Measurements from ENCODE around the gene HSPBAP1. TPM values are rescaled to one million over a fixed set of nuclear protein-coding genes. Genes with fewer than 3 reads are reported as not detected.
"Not testable (repeated sequence)": the region's sequence is repeated elsewhere in the genome, so short reads cannot be mapped to it uniquely, and the experiment has no call there.

The HSPBAP1 gene
- total RNA-seq, 1 experiment from 2014 or later = 8.9 TPM

DNA sequence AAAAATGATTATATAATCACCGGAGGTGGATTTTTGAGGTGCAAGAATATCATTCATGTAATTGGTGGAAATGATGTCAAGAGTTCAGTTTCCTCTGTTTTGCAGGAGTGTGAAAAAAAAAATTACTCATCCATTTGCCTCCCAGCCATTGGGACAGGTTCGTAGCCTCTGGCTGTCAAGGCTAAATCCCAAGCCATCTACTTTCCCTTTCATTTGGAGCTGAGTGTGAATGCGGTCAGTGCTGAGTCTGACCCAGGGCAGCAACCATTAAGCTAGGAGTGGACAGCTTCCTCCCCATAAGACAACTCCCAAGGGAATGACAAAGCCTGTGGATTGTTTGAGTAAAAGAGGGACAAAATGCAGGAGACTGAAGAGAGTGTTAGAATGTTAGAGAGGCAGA, 79.4 kb downstream of the HSPBAP1 start:
- intact Hi-C loops (cut with micrococcal nuclease; ENCODE audit: unreplicated experiment) = no loop called here

DNA sequence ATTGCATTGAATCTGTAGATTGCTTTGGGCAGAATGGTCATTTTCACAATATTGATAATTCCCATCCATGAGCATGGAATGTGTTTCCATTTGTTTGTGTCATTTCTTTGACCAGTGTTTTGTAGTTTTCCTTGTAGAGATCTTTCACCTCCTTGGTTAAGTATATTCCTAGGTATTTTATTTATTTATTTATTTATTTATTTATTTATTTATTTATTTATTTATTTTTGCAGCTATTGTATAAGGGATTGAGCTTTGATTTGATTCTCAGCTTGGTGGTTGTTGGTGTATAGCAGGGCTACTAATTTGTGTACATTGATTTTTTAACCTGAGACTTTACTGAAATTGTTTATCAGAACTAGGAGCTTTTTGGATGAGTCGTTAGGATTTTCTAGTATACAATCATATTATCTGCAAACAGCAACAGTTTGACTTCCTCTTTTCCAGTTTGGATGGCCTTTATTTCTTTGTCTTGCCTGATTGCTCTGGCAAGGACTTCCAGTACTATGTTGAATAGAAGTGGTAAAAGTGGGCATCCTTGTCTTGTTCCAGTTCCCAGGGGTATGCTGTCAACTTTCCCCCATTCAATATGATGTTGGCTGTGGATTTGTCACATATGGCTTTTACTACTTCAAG, 82.9 kb downstream of the HSPBAP1 start:
- H3K36me3 Mint-ChIP-seq (ENCODE audit: insufficient read depth, unreplicated experiment) = peaks cover 25% of the 10 kb centered on the region
- not testable (repeated sequence) for BruUV-seq (replicated peaks)

More for the DNA sequence above, 79.4 kb downstream of the HSPBAP1 start:
- TF ChIP-seq, protein P1, sequence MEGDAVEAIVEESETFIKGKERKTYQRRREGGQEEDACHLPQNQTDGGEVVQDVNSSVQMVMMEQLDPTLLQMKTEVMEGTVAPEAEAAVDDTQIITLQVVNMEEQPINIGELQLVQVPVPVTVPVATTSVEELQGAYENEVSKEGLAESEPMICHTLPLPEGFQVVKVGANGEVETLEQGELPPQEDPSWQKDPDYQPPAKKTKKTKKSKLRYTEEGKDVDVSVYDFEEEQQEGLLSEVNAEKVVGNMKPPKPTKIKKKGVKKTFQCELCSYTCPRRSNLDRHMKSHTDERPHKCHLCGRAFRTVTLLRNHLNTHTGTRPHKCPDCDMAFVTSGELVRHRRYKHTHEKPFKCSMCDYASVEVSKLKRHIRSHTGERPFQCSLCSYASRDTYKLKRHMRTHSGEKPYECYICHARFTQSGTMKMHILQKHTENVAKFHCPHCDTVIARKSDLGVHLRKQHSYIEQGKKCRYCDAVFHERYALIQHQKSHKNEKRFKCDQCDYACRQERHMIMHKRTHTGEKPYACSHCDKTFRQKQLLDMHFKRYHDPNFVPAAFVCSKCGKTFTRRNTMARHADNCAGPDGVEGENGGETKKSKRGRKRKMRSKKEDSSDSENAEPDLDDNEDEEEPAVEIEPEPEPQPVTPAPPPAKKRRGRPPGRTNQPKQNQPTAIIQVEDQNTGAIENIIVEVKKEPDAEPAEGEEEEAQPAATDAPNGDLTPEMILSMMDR (IDR thresholded peaks at IDR 0.05; ENCODE audit: unreplicated experiment) = no peak
- H3K36me3 Mint-ChIP-seq (ENCODE audit: insufficient read depth, unreplicated experiment) = peaks cover 21% of the 10 kb centered on the region
- no peak for DNase-seq
- BruUV-seq (replicated peaks) = no TSS peak
- CTCF ChIA-PET = no interaction called here
- H3K27ac Mint-ChIP-seq (ENCODE audit: unreplicated experiment) = no peak overlapping the region
- no peak overlapping the region for H3K4me3 Mint-ChIP-seq (ENCODE audit: low read depth, unreplicated experiment)
- no peaks in the 10 kb centered on the region for H3K4me1 Mint-ChIP-seq (ENCODE audit: low read depth, unreplicated experiment)
- H3K27me3 Mint-ChIP-seq (ENCODE audit: unreplicated experiment) = no peaks in the 10 kb centered on the region
- H3K9me3 Mint-ChIP-seq (ENCODE audit: low read depth, unreplicated experiment) = no peaks in the 10 kb centered on the region

DNA sequence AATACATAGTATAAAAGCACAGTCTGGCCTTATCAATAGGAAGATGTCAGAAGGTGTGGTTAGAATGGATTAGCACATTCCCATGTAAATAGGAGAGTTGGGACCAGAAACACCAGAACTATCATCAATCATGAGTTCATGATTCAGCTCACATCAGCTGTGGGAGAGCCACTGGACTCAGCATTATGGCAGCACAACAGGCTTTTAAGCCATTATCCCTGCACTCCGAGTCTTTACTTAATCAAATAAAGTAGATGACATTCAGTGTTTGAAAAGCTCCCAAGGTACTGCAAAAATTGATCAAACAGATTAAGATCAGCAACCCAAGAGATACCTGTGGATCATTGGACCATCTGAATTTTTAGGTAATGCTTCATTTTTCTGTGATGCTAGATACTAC, 88.3 kb downstream of the HSPBAP1 start:
- H3K27me3 Mint-ChIP-seq (ENCODE audit: unreplicated experiment) = no peaks in the 10 kb centered on the region
- no peaks in the 10 kb centered on the region for H3K4me1 Mint-ChIP-seq (ENCODE audit: low read depth, unreplicated experiment)
- H3K36me3 Mint-ChIP-seq (ENCODE audit: insufficient read depth, unreplicated experiment) = peaks cover 28% of the 10 kb centered on the region
- H3K27ac Mint-ChIP-seq (ENCODE audit: unreplicated experiment) = no peak overlapping the region
- intact Hi-C loops (cut with micrococcal nuclease; ENCODE audit: unreplicated experiment) = no loop called here
- H3K4me3 Mint-ChIP-seq (ENCODE audit: low read depth, unreplicated experiment) = no peak overlapping the region
- no peaks in the 10 kb centered on the region for H3K9me3 Mint-ChIP-seq (ENCODE audit: low read depth, unreplicated experiment)
- TF ChIP-seq, protein P1 (IDR thresholded peaks at IDR 0.05; ENCODE audit: unreplicated experiment) = no peak
- no TSS peak for BruUV-seq (replicated peaks)
- CTCF ChIA-PET = no interaction called here
- DNase-seq = no peak

More for the DNA sequence above, 82.9 kb downstream of the HSPBAP1 start:
- H3K4me1 Mint-ChIP-seq (ENCODE audit: low read depth, unreplicated experiment); CTCF ChIA-PET; intact Hi-C loops (cut with micrococcal nuclease; ENCODE audit: unreplicated experiment); H3K4me3 Mint-ChIP-seq (ENCODE audit: low read depth, unreplicated experiment); H3K9me3 Mint-ChIP-seq (ENCODE audit: low read depth, unreplicated experiment); DNase-seq; H3K27ac Mint-ChIP-seq (ENCODE audit: unreplicated experiment); H3K27me3 Mint-ChIP-seq (ENCODE audit: unreplicated experiment): not testable (repeated sequence)

DNA sequence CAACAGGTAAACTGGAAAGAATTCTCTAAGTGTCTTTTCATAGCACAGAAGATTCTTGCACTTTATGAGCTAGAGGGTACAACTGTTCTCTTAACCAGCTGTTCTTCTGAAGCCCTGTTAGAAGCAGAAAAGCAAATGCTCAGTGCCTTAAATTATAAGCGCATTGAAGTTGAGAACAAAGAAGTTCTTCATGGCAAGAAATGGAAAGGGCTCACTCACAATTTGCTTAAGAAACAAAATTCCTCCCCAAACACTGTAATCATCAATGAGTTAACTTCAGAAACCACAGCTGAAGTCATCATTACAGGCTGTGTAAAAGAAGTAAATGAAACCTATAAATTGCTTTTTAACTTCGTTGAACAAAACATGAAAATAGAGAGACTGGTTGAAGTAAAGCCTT, 93.4 kb downstream of the HSPBAP1 start:
- Mint-ChIP-seq H3K4me3 (ENCODE audit: low read depth, unreplicated experiment) (no peak overlapping the region), H3K27me3 (ENCODE audit: unreplicated experiment) (no peaks in the 10 kb centered on the region), H3K36me3 (ENCODE audit: insufficient read depth, unreplicated experiment) (peaks cover 17% of the 10 kb centered on the region), H3K9me3 (ENCODE audit: low read depth, unreplicated experiment) (no peaks in the 10 kb centered on the region), H3K27ac (ENCODE audit: unreplicated experiment) (no peak overlapping the region), H3K4me1 (ENCODE audit: low read depth, unreplicated experiment) (no peaks in the 10 kb centered on the region)
- DNase-seq = no peak
- TF ChIP-seq, protein P1 (IDR thresholded peaks at IDR 0.05; ENCODE audit: unreplicated experiment) = no peak
- intact Hi-C loops (cut with micrococcal nuclease; ENCODE audit: unreplicated experiment) = no loop called here
- CTCF ChIA-PET = interaction anchor here (0.9 kb wide), 1 partner anchor 307 kb away, joined by 3 read pairs; no protein-coding TSS in a partner anchor
- no TSS peak for BruUV-seq (replicated peaks)

DNA sequence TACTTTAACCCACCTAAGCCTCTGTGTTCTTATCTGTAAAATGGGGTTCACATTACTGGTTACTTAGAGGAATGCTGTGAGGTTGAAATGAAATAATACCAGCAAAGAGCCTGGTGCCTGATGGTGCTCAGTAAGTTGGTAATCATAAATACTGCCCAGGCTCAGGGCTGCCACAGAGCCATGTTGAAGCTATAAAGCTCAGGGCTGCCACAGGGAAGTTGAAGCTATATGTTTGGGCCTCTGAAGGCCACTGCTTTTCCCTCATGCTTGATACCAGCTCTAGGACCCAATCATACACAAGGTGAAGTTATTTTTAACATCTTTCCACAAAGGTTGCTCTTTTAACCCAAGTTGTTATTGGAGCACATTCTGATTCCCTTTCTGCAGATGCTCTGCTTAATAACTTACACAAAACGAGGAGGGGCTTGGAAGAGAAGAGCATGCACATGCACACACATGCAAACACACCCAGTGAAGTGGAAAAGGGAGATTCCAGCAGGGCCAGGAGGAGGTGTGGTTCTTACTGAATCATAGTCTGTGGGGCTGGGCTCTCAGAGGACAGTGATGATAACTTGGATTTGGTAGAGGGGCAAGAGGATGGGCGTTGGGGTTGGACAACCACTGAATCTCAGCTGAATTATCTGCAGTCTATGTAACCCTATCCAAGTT, 95.5 kb downstream of the HSPBAP1 start:
- Mint-ChIP-seq H3K27me3 (ENCODE audit: unreplicated experiment) (no peaks in the 10 kb centered on the region), H3K36me3 (ENCODE audit: insufficient read depth, unreplicated experiment) (peaks cover 13% of the 10 kb centered on the region), H3K4me3 (ENCODE audit: low read depth, unreplicated experiment) (no peak overlapping the region), H3K9me3 (ENCODE audit: low read depth, unreplicated experiment) (no peaks in the 10 kb centered on the region), H3K4me1 (ENCODE audit: low read depth, unreplicated experiment) (no peaks in the 10 kb centered on the region), H3K27ac (ENCODE audit: unreplicated experiment) (no peak overlapping the region)
- intact Hi-C loops (cut with micrococcal nuclease; ENCODE audit: unreplicated experiment) = no loop called here
- TF ChIP-seq, protein P1 (IDR thresholded peaks at IDR 0.05; ENCODE audit: unreplicated experiment) = no peak
- BruUV-seq (replicated peaks) = no TSS peak
- CTCF ChIA-PET = no interaction called here
- no peak for DNase-seq

Data from Calu3 (cell line).